Upper lobe of right lung (tissue), 1 donor: ENCODE results near the gene FAM117B. TPM values are rescaled to one million over a fixed set of nuclear protein-coding genes. Genes with fewer than 3 reads are reported as not detected.

ENCODE experiments used
- ATAC-seq: fragments of 200-7000 bp; cut with Tn5 transposase; one replicate; pipeline ENCODE4 v1.9.1; 2020; ENCODE audit warnings: mild to moderate bottlenecking, moderate library complexity
- DNase-seq: peaks from one replicate; pipeline ENCODE4 v3.0.0-alpha.2; 2020
- H3K27ac ChIP-seq: fragments of 200-600 bp; one replicate; pipeline ENCODE4 v1.8.0; 2022
- H3K27me3 ChIP-seq: fragments of 200-600 bp; one replicate; pipeline ENCODE4 v1.8.0; 2022; ENCODE audit warnings: mild to moderate bottlenecking
- H3K36me3 ChIP-seq: fragments of 200-600 bp; one replicate; pipeline ENCODE4 v1.8.0; 2022
- H3K4me1 ChIP-seq: fragments of 200-600 bp; one replicate; pipeline ENCODE4 v1.8.0; 2022
- H3K4me3 ChIP-seq: fragments of 200-600 bp; one replicate; pipeline ENCODE4 v1.8.0; 2022; ENCODE audit warnings: mild to moderate bottlenecking
- H3K9me3 ChIP-seq: fragments of 200-600 bp; one replicate; pipeline ENCODE4 v1.8.0; 2022
- CTCF ChIP-seq: fragments of 200-600 bp; IDR thresholded peaks from one replicate; pipeline ENCODE4 v1.8.0; 2022; ENCODE audit warnings: antibody characterized with exemption
- intact Hi-C: fragments of 100-400 bp; cut with DNase I; formaldehyde crosslinking; loops from one replicate; pipeline ENCODE4 v1.11.0; 2022
- total RNA-seq: library from RNA; stranded (reverse); fragmentation: NEBNext Ultra II Directional; extraction: Animal tissue kit (Norgen Biotek cat#: 25700); gene quantifications from one replicate; pipeline ENCODE4 v1.2.1, GENCODE V29; 2021
- donor health status: DM: no; HTN: yes; CAD: no; lungs with severe emphysema.

FAM117B gene
- total RNA-seq, 1 donor from 2014 or later: 9.8 TPM

DNA sequence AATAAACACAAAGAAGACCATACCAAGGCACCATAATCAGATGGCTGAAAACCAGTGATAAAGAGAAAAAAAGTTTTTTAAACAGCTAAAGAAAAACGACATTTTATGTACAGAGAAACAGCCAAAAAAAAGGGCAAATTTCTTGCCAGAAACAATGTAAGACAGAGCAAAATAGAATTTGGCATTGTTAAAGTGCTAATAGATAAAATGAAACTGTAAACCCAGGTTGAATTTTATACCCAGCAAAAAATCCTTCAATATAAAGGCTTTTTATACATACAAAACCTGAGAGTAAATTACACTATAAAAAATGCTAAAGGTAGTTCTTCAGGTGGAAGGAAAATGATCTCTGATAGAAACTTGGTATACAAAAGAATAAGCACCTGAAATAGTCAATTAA, 45.7 kb downstream of the FAM117B start:
- no peaks in the 10 kb centered on the region for H3K27me3 ChIP-seq
- H3K4me1 ChIP-seq: no peaks in the 10 kb centered on the region
- TF ChIP-seq CTCF: no peak
- DNase-seq (no peak), ATAC-seq (no peak)
- no peak overlapping the region for H3K4me3 ChIP-seq
- H3K36me3 ChIP-seq: no peaks in the 10 kb centered on the region
- intact Hi-C loops: no loop called here
- no peak overlapping the region for H3K27ac ChIP-seq
- no peaks in the 10 kb centered on the region for H3K9me3 ChIP-seq

DNA sequence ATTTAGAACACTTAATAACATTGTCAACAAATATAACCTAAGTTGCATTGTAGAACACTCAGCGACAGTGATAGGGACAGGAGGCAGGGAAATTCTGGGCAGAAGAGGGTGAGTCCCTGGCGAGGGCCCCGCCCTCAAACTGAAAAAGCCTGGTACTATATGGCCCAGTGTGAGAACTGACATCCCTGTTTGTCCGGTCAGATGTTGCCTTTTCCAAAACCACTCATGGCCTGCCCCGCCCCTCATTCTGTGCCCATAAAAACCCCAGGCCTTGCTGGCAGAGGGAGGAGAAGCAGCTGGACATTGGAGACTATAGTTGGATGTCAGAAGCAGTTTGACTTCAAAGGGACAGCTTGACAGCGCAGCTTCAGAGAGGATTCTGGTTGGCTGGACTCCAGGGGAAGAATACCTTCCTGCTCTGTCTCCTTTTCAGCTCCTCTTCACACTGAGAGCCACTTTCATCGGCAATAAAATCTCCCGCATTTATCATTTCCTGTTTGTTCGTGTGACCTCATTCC, 47.0 kb downstream of the FAM117B start:
- Histone ChIP-seq H3K36me3 (no peaks in the 10 kb centered on the region), H3K4me1 (no peaks in the 10 kb centered on the region), H3K4me3 (no peak overlapping the region), H3K27me3 (no peaks in the 10 kb centered on the region), H3K9me3 (no peaks in the 10 kb centered on the region), H3K27ac (no peak overlapping the region)
- intact Hi-C loops: no loop called here
- no peak for TF ChIP-seq CTCF
- ATAC-seq (no peak), DNase-seq (no peak)

DNA sequence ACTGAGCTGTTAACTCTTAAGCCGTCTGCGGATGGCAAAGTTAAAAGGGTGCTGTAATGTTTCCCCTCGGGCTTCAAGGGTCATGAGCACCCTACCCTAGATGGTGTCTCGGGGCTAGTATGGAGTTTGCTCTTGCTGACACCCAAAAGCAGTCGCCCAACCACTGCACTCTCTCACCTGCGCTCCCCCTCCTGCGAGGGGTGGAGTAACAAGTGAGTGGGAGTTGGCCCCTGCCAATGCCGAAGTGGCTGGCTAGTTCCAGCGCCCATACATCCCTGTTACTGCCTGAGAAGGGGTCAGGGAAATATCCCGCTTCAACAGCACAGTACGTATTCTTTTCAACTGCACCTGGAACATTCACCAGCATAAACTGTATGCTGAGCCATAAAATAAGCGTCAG, 47.5 kb downstream of the FAM117B start:
- ATAC-seq: no peak

GRCh38 chr2:202687276-202687675, 52.5 kb downstream of the FAM117B start:
- no peaks in the 10 kb centered on the region for H3K9me3 ChIP-seq
- no peaks in the 10 kb centered on the region for H3K4me1 ChIP-seq
- no peak overlapping the region for H3K27ac ChIP-seq
- no peak overlapping the region for H3K4me3 ChIP-seq
- no peaks in the 10 kb centered on the region for H3K27me3 ChIP-seq
- no peak for TF ChIP-seq CTCF
- ATAC-seq (no peak), DNase-seq (no peak)
- no peaks in the 10 kb centered on the region for H3K36me3 ChIP-seq
- intact Hi-C loops: no loop called here

More for the DNA sequence above, 47.5 kb downstream of the FAM117B start:
- Histone ChIP-seq H3K4me1 (no peaks in the 10 kb centered on the region), H3K27me3 (no peaks in the 10 kb centered on the region), H3K27ac (no peak overlapping the region), H3K4me3 (no peak overlapping the region), H3K36me3 (no peaks in the 10 kb centered on the region), H3K9me3 (no peaks in the 10 kb centered on the region)
- intact Hi-C loops: no loop called here
- TF ChIP-seq CTCF: no peak
- DNase-seq: no peak

GRCh38 chr2:202689459-202689858, 54.7 kb downstream of the FAM117B start:
- Histone ChIP-seq H3K4me1 (no peaks in the 10 kb centered on the region), H3K9me3 (no peaks in the 10 kb centered on the region), H3K27me3 (no peaks in the 10 kb centered on the region), H3K36me3 (no peaks in the 10 kb centered on the region), H3K4me3 (no peak overlapping the region), H3K27ac (no peak overlapping the region)
- intact Hi-C loops: no loop called here
- ATAC-seq (no peak), DNase-seq (no peak)
- no peak for TF ChIP-seq CTCF

DNA sequence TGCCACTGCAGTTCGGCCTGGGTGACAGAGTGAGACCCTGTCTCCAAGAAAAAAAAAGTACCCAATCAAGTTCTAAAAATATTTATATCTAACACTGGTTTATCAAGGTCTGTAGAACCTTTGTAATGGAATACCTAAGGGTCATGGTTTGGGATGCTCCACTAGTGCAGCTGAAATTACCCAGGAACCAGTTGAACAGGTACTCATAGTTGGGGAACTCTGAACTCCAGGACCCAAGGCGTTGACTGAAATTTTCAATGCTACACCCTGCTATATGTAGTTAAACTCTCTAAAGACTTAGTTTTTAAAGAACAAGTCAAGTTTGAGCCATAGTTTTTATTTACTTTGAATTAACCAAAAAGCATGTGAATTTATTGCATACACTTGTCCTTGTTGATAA, 55.1 kb downstream of the FAM117B start:
- no peak for ATAC-seq
- Histone ChIP-seq H3K4me3 (no peak overlapping the region), H3K9me3 (no peaks in the 10 kb centered on the region), H3K27me3 (no peaks in the 10 kb centered on the region), H3K36me3 (no peaks in the 10 kb centered on the region), H3K27ac (no peak overlapping the region), H3K4me1 (no peaks in the 10 kb centered on the region)
- intact Hi-C loops: no loop called here
- no peak for DNase-seq
- TF ChIP-seq CTCF: no peak
